DMS153 treated with DMSO at 0.1 percent for 48 hours (cell line): ENCODE measurements around the gene PALLD.

Experiments
- DNase-seq: peaks from one replicate; lab custom pipeline; 2025; ENCODE audit not compliant: unreplicated experiment; lab: John Stamatoyannopoulos, UW

PALLD gene

DNA sequence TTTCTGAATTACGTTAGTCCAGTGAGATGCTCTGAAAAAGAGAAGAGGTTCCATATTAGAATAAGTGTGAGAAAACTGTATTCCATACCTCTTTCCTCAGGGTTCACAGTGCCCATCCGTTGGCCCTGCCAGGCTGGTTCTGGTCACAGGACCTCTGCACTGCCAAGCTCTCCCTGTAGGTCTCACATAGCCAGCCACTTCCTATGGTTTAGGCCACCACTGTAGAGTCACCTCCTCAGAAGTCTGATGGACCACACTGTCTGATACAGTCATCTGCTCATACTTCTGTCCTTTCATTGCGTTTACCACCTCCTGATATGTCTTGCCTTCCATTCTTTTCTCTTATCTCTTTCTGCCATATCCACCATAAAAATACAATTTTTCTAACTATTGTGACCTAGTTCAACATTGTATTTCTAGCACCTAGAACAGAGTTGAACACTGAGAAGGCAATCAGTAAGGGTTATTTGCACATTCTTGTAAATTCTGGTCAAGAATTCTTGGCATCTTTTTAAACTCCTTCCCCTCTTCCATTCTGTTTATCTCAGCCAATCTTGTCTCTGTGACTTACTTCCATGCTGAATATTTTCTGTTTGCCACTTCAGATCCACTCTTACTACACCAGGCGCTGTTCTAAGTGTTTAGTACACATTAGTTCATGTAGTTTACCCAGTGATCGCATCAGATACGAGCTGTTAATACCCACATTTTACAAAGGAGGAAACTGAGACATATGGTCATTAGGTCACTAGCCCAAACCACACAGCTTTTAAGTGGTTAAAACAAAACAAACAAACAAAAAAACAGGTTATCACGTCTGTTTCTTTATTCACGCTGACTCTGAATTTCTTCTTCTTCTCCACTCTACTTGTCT lies 387.6 kb downstream of the PALLD start:
- no peak for DNase-seq

- DNase-seq: no peak
These were observed 388.5 kb downstream of the PALLD start for GRCh38 chr4:168885400-168885799.

- DNase-seq: no peak
These were observed 389.5 kb downstream of the PALLD start for GRCh38 chr4:168886351-168886750.

- DNase-seq: no peak
These were observed 391.0 kb downstream of the PALLD start for GRCh38 chr4:168887809-168888208.

DNA sequence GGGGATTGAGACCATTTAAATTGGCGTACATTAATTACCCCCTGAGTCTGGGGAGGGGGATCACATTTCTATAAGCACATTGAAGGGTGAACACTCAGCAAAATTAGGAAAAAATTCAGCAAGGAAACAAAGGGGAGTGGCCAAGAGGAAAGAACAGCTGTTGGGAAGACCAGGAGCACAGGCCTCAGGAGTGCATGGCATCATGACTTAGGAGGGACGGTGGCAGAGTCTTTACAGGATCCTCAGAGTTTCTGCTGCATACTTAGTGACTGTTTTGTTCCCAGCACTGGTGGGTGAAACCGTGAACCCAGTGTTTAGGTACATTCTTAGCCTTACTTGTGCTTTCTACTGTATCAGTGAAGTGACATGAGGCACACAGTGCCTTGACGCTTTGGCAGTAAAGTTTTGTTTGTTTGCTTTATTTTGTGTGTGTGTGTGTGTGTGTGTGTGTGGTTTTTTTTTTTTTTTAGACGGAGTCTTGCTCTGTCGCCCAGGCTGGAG lies 391.9 kb downstream of the PALLD start:
- DNase-seq: no peak

GRCh38 chr4:168891086-168891485 lies 394.2 kb downstream of the PALLD start:
- no peak for DNase-seq

DNA sequence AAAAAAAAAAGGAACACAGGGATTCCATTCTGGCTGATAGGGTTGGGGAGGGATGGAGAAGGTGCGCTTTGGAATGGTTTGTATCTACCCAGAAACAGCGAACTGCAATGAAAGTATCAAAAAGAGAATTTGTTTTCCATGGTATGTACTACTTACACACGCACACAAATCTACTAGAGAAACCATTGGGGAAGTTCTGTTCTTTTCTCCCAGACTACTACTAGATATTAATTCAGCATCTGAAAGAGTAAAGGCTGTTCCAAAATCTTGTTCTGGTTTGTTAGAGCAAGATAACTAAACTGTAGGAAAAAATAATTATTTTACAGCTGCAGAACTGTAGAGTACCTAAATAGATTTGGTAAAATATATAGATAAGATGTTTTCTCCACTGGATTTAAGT lies 394.8 kb downstream of the PALLD start:
- no peak for DNase-seq

- DNase-seq: no peak
These were observed 395.6 kb downstream of the PALLD start for GRCh38 chr4:168892475-168892874.

DNA sequence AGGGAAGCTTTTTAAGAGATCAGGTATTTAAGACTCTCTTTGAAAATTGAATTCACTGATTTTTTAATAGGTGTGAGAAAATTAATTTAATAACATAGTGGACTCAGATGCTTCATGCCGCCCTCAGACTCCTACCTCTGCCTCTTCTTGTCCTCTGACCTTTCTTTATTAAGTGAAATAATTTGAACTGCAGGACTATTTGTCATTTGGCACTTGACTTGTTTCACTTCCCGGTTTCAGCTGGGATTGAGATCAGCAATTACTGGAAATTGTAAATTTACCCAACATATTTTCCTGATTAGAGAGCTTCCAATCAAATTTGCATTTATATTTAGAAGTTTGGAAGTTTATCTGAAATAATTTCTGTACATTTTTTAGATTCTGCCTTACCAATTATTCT lies 396.4 kb downstream of the PALLD start:
- no peak for DNase-seq

GRCh38 chr4:168893807-168894206 lies 397.0 kb downstream of the PALLD start:
- no peak for DNase-seq

DNA sequence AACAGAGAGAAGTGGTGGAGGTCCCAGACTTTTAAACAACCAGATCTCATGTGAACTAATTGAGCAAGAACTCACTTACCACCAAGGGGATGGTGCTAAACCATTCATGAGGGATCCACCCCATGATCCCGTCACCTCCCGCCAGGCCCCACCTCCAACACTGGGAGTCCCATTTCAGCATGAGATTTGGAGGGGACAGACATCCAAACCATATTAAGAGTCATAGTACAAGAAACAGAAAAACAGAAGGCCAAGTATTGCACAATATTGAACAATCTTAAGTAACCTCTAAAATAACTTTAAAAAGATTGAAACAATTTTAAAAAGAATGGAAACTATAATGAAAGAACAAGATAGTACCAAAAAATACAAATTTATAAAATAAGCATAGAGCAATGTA lies 403.2 kb downstream of the PALLD start:
- DNase-seq: no peak

- no peak for DNase-seq
These were observed 410.4 kb downstream of the PALLD start for GRCh38 chr4:168907119-168907698.

DNA sequence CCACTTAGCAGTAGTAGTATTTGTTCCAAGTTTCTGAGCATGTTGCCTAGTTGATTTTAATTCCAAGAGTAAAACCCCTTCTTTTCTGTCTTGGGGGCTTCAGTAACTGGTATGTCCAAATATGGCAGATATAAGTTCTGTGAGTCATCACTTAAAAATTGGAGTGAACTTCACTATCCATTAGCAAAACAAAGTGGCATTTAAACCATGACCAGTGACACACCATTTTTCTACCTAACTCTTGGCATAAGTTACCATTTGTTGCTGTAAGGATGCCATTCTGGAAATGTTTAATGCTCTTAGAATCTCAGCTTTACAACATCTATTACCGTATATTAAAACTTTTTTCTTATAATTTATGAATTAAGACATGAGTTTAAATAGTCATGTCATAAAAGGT lies 411.2 kb downstream of the PALLD start:
- DNase-seq: no peak

- no peak for DNase-seq
These were observed 412.0 kb downstream of the PALLD start for GRCh38 chr4:168908851-168909273.

DNA sequence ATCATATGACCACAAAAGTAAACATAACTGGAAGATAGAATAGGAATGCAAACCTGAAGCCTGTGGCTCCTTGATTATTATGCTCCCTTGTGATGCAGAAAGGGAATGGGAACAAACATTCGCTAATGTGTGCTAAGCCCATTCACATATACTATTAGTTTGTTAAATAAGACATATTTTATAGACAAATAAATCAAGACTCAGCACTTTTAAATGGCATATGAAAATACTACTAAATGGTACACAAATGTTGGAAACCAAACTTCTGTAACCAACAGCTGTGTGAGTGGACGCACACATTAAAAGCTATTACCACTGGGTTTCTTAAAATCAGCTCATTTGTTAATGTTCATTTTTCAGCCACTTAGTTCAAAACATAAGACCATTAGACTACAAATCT lies 417.2 kb downstream of the PALLD start:
- no peak for DNase-seq

- peak; percentile 42 for DNase-seq
These were observed 420.4 kb downstream of the PALLD start for GRCh38 chr4:168917138-168917779.

GRCh38 chr4:168919706-168920324 lies 423.0 kb downstream of the PALLD start:
- DNase-seq: no peak

DNA sequence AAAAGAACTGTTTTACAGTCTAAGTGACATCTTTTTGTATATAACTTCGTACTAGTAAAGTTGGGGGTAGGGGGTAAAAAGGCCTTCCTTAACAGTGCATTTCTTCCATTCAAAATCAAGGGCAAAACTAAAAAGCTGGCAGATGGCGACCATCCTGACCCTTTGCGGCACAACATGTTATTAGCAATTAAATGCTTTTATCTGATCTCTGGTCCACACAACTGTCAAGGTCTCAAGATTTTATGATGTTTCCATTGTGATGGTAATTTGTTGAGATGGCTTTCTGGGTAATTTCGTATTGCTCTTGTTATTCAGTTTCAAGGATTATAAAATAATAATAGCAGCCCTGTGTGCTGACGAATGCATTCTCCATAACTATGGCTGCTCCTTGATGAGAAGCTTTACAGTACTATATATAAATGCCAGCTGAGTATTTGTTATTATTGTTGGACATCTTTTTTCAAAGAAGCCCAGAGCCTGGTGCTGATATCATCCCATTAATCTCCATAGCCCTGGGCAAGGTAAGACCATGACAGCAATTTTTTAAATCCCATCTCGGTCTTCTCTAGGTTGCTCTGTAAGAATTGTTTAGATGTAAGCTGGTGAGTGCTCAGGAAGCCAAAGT lies 423.7 kb downstream of the PALLD start:
- no peak for DNase-seq

DNA sequence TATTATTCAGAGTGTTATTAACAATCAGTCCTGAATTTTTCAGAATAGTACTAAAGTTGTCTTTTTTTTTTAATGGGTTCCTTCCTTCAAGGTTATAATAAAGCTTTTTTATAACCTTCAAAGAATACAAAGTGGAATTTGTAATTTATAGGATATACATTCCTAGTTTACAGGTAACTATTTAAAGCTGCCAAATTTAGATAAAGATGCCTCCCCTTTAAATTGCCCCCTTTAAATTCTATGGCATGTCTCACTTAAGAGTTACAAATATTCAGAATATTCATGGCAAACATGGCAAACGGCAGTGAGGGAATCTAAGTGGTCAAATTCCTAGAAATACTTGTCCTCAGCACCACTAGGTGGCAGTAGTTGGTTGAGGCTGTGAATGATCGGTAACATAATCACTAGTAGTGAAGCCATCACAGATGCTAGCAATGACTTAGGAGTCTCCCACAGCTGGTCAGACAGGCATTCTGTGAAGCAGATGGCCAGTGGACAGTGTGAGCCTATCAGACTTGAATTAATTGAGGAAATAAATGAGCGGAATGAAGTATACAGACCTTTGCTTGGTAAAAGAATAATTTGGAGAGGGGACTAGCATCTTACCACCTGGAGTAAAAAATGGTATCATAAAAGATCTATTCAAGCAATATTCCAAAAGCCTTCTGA lies 426.8 kb downstream of the PALLD start:
- peak; percentile 75 for DNase-seq

DNA sequence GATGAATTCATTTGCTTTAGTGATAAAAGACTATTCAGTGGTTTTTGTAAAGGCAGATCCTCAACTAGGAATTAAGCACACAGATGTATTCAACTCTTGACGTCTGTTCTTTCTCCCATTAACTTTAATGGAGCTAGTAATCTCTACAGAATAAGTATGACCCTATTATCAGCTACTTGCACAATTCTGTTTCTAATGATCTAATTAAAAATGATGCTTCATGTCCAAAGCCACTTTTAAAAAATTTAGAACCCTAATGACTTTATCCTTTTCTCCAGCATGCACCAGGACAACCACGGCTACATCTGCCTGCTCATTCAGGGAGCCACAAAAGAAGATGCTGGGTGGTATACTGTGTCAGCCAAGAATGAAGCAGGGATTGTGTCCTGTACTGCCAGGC lies 427.8 kb downstream of the PALLD start:
- DNase-seq: no peak
